ENCODE data around the gene EEF1AKMT3. TPM values are rescaled to one million over a fixed set of nuclear protein-coding genes. Genes with fewer than 3 reads are reported as not detected.

Gene EEF1AKMT3
- total RNA-seq, 1 experiment from 2014 or later, result 5.0 TPM

DNA sequence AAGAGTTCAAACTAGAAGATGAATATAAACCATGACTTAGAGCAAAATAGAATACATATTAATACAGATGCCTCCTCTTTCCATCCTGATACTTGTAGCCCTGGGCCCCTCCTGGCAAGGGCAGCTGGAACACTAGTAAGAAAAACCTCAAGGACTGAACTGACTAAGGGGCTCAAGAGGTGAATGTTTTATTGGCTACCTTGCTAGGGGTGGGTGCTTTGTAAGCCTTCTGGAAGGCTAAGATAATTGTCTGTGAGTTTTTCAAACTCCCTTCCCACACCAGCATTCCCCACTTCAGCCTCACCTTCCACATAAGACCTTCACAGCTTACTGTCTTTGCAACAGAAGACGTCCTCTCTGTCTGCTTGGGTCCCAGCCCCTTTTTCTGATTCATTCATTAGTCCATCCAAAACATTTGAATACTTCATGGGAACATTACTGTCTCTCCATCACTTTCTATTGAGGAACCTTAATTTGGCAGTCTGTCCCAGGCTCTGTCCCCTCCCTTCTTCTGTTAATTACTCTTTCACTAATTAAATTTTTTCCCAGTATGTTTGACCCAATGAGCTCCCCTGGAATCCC lies 18.6 kb upstream of the EEF1AKMT3 start:
- H3K4me3 Mint-ChIP-seq (ENCODE audit: unreplicated experiment), result peak overlapping the region; percentile 82
- no peak for DNase-seq
- H3K36me3 Mint-ChIP-seq (ENCODE audit: insufficient read depth, unreplicated experiment), result peaks cover 45% of the 10 kb centered on the region
- H3K27ac Mint-ChIP-seq (ENCODE audit: unreplicated experiment), result peak overlapping the region; percentile 45
- H3K4me3 ChIP-seq (ENCODE audit: low read depth, low read length), result no peak overlapping the region
- H3K27me3 ChIP-seq (replicated peaks; ENCODE audit: control insufficient read depth, insufficient read depth, low read length), result no peaks in the 10 kb centered on the region
- TF ChIP-seq, protein P1, sequence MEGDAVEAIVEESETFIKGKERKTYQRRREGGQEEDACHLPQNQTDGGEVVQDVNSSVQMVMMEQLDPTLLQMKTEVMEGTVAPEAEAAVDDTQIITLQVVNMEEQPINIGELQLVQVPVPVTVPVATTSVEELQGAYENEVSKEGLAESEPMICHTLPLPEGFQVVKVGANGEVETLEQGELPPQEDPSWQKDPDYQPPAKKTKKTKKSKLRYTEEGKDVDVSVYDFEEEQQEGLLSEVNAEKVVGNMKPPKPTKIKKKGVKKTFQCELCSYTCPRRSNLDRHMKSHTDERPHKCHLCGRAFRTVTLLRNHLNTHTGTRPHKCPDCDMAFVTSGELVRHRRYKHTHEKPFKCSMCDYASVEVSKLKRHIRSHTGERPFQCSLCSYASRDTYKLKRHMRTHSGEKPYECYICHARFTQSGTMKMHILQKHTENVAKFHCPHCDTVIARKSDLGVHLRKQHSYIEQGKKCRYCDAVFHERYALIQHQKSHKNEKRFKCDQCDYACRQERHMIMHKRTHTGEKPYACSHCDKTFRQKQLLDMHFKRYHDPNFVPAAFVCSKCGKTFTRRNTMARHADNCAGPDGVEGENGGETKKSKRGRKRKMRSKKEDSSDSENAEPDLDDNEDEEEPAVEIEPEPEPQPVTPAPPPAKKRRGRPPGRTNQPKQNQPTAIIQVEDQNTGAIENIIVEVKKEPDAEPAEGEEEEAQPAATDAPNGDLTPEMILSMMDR (IDR thresholded peaks at IDR 0.05; ENCODE audit: insufficient read depth in 1 of 2, low read depth in 1 of 2, low read length in 1 of 2, severe bottlenecking in 1 of 2, unreplicated experiment in 1 of 2), result no peak
- intact Hi-C loops (cut with micrococcal nuclease; ENCODE audit: unreplicated experiment), result loop anchor here (2.0 kb wide), 1 partner anchor 13 kb away; the partner anchor contains the start of gene CYP27B1
- H3K4me1 Mint-ChIP-seq (ENCODE audit: low read depth, unreplicated experiment), result peaks cover 27% of the 10 kb centered on the region
- no TSS peak for BruUV-seq (replicated peaks)
- H3K4me1 ChIP-seq, result peaks cover 16% of the 10 kb centered on the region; the same call in 1 of the 2 replicates
- ChIA-PET CTCF (no interaction called here), POLR2A (no interaction called here)
- H3K9me3 Mint-ChIP-seq (ENCODE audit: unreplicated experiment), result no peaks in the 10 kb centered on the region
- H3K27me3 Mint-ChIP-seq (ENCODE audit: insufficient read depth, unreplicated experiment), result no peaks in the 10 kb centered on the region
- H3K9me3 ChIP-seq, result no peaks in the 10 kb centered on the region
- H3K36me3 ChIP-seq (ENCODE audit: control insufficient read depth, insufficient read depth, low read length), result peaks cover 3% of the 10 kb centered on the region; the same call in 1 of the 2 replicates

DNA sequence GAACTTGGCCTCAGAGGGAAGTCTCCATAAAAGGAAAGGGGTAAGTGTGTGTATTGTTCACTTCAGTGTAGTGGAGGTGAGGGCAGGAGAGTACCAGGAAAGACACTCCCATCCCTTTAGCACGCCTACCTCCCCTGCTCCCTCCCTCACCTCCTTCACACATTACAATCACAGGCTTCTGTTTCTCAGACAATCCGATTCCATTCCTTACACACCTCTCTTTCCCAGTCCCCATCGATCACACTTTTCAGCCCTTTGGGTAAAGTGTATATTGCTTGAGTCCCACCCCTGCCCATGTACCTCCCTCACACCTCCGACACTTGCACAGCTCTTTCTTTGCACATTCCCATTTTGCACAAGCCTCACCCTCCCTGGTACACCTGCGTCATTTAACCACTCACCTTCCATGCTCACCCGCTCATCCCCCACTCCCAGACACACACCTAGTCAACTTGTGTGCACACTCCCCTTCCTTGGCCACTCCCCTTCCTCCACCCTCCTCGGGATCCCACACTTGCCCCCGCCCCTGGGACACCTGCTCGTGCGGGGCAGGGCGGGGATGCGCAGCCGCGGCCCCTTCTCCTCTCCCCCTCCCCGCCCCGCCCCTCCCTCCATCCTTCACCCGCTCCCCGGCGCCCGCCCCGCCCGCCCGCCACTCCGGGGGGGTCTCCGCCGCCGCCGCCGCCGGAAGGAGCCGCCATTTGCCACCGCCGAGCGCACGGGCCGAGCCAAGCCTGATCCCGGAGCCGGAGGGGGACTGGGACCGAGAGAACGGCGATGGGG lies 17.8 kb upstream of the EEF1AKMT3 start, which contains the start of gene MARCHF9:
MARCHF9 (plus strand) TSS at position 693 of the 783 bp plus-strand sequence. CDS start 426 bp downstream, outside the sequence.
- DNase-seq, result peak; percentile 86 to 88
- no peaks in the 10 kb centered on the region for H3K9me3 Mint-ChIP-seq (ENCODE audit: unreplicated experiment)
- Histone ChIP-seq H3K4me3 (ENCODE audit: low read depth, low read length) (peak within 1 kb of the TSS; percentile 67), H3K27me3 (replicated peaks; ENCODE audit: control insufficient read depth, insufficient read depth, low read length) (no peaks in the 10 kb centered on the region), H3K4me1 (peaks cover 16% of the 10 kb centered on the region; the same call in 1 of the 2 replicates), H3K9me3 (no peaks in the 10 kb centered on the region), H3K36me3 (ENCODE audit: control insufficient read depth, insufficient read depth, low read length) (peaks cover 3% of the 10 kb centered on the region; the same call in 1 of the 2 replicates)
- intact Hi-C loops (cut with micrococcal nuclease; ENCODE audit: unreplicated experiment), result no loop called here
- BruUV-seq (replicated peaks), result no TSS peak
- CTCF ChIA-PET, result no interaction called here
- H3K36me3 Mint-ChIP-seq (ENCODE audit: insufficient read depth, unreplicated experiment), result peaks cover 38% of the 10 kb centered on the region
- TF ChIP-seq, protein P1 (IDR thresholded peaks at IDR 0.05; ENCODE audit: insufficient read depth in 1 of 2, low read depth in 1 of 2, low read length in 1 of 2, severe bottlenecking in 1 of 2, unreplicated experiment in 1 of 2), result no peak
- peaks cover 27% of the 10 kb centered on the region for H3K4me1 Mint-ChIP-seq (ENCODE audit: low read depth, unreplicated experiment)
- H3K27ac Mint-ChIP-seq (ENCODE audit: unreplicated experiment), result peak within 1 kb of the TSS; percentile 45
- H3K4me3 Mint-ChIP-seq (ENCODE audit: unreplicated experiment), result peak within 1 kb of the TSS; percentile 82
- H3K27me3 Mint-ChIP-seq (ENCODE audit: insufficient read depth, unreplicated experiment), result no peaks in the 10 kb centered on the region
- POLR2A ChIA-PET, result no interaction called here

DNA sequence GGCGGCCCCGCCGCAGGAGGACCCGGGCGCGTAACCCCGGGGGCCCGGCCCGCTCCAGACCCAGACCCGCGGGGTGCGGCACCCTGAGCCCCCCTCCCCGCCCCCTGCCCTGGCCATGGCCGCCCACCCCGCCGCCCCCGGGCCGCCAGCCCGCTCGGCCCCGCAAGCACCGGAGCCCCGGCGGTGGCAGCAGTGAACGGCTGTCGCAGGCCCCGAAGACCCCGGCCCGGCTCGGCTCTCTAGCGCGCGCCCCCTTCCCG lies 17.3 kb upstream of the EEF1AKMT3 start:
- intact Hi-C loops (cut with micrococcal nuclease; ENCODE audit: unreplicated experiment), result no loop called here
- peaks cover 27% of the 10 kb centered on the region for H3K4me1 Mint-ChIP-seq (ENCODE audit: low read depth, unreplicated experiment)
- H3K9me3 Mint-ChIP-seq (ENCODE audit: unreplicated experiment), result no peaks in the 10 kb centered on the region
- peaks cover 37% of the 10 kb centered on the region for H3K36me3 Mint-ChIP-seq (ENCODE audit: insufficient read depth, unreplicated experiment)
- H3K4me3 Mint-ChIP-seq (ENCODE audit: unreplicated experiment), result peak overlapping the region; percentile 82
- ChIA-PET CTCF (interaction anchor here (2.0 kb wide), 1 partner anchor 10 kb away, joined by 8 read pairs; no protein-coding TSS in a partner anchor), POLR2A (no interaction called here)
- no peak overlapping the region for H3K27ac Mint-ChIP-seq (ENCODE audit: unreplicated experiment)
- BruUV-seq (replicated peaks), result no TSS peak
- Histone ChIP-seq H3K4me1 (peaks cover 16% of the 10 kb centered on the region; the same call in 1 of the 2 replicates), H3K27me3 (replicated peaks; ENCODE audit: control insufficient read depth, insufficient read depth, low read length) (no peaks in the 10 kb centered on the region), H3K4me3 (ENCODE audit: low read depth, low read length) (peak overlapping the region; percentile 67), H3K9me3 (no peaks in the 10 kb centered on the region), H3K36me3 (ENCODE audit: control insufficient read depth, insufficient read depth, low read length) (peaks cover 3% of the 10 kb centered on the region; the same call in 1 of the 2 replicates)
- no peaks in the 10 kb centered on the region for H3K27me3 Mint-ChIP-seq (ENCODE audit: insufficient read depth, unreplicated experiment)
- DNase-seq, result no peak
- TF ChIP-seq, protein P1 (IDR thresholded peaks at IDR 0.05; ENCODE audit: insufficient read depth in 1 of 2, low read depth in 1 of 2, low read length in 1 of 2, severe bottlenecking in 1 of 2, unreplicated experiment in 1 of 2), result no peak

Measured in Caco-2 (cell line).